H54 (cell line): ENCODE data around the gene DRC3.

Experiments
- DNase-seq: peaks from one replicate; pipeline ENCODE4 v3.0.0; 2011; ENCODE audit warnings: low spot score, mixed read lengths; ENCODE audit not compliant: insufficient read length
- FAIRE-seq: peaks from 3 replicates; lab custom pipeline; 2011; peaks lifted over from hg19 to GRCh38; lab: Jason Lieb, UNC
- POLR2A ChIP-seq: IDR thresholded peaks from 2 replicates; pipeline ENCODE4 v1.6.1; 2011; ENCODE audit warnings: low read depth, mild to moderate bottlenecking, low read length

Gene DRC3

GRCh38 chr17:18038149-18038850 lies 65.6 kb downstream of the DRC3 start:
- TF ChIP-seq POLR2A, result no peak
- FAIRE-seq, result no peak
- DNase-seq, result no peak

- TF ChIP-seq POLR2A, result peak; percentile 48; the same call in 1 of the 2 replicates
- FAIRE-seq (peak; percentile 58), DNase-seq (peak; percentile 99)
These were observed 66.3 kb downstream of the DRC3 start, which contains the start of the genes ATPAF2 and GID4 for GRCh38 chr17:18038861-18039534. Gene ATPAF2 (minus strand): TSS chr17:18039168. CDS start chr17:18039013, 155 bp downstream. Gene GID4 (plus strand): TSS chr17:18039408. CDS start chr17:18039465, 57 bp downstream.

DNA sequence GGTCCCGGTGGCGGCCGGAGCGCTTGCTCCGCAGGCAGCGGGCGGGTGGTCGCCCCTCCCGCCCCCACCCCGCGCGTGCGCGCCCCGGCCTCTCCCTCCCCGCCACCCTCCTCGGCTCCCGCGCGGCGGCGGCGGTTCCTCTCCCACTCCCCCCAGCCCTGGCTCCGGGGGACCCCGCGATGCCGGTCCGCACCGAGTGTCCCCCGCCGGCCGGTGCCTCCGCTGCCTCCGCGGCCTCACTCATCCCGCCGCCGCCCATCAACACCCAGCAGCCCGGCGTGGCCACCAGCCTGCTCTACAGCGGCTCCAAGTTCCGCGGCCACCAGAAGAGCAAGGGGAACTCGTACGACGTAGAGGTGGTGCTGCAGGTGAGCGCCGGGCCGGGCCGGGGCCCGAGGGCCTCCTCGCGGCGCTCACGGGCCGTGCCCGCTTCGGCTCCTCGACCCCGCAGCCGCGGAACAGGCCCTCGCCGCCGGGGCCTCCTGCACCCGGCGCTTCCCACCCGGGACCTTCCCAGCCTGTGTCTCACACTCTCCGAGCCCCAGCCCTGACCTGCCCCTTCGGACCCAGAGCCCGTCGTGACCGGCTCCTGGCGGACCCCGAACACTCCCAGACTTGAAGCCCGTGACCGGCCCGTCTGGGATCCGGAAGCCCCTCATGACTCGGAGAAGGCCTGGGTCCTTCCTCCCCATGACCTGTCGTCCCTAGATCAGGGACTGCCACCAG lies 67.0 kb downstream of the DRC3 start:
- DNase-seq (peak; percentile 64), FAIRE-seq (no peak)
- TF ChIP-seq POLR2A, result no peak

GRCh38 chr17:18040261-18040858 lies 67.7 kb downstream of the DRC3 start:
- no peak for TF ChIP-seq POLR2A
- DNase-seq, result no peak
- no peak for FAIRE-seq

- FAIRE-seq (no peak), DNase-seq (peak; percentile 48)
- TF ChIP-seq POLR2A, result no peak
These were observed 69.1 kb downstream of the DRC3 start for GRCh38 chr17:18041776-18042175.

GRCh38 chr17:18042983-18043382 lies 70.3 kb downstream of the DRC3 start:
- no peak for TF ChIP-seq POLR2A
- FAIRE-seq, result no peak

GRCh38 chr17:18043491-18043890 lies 70.8 kb downstream of the DRC3 start:
- DNase-seq, result no peak
- TF ChIP-seq POLR2A, result no peak
- FAIRE-seq, result no peak

More at GRCh38 chr17:18042983-18043382, 70.3 kb downstream of the DRC3 start:
- DNase-seq, result no peak

- DNase-seq (no peak), FAIRE-seq (no peak)
- no peak for TF ChIP-seq POLR2A
These were observed 71.9 kb downstream of the DRC3 start for GRCh38 chr17:18044609-18045008.

- DNase-seq (no peak), FAIRE-seq (no peak)
- no peak for TF ChIP-seq POLR2A
These were observed 73.2 kb downstream of the DRC3 start for GRCh38 chr17:18045691-18046350.

DNA sequence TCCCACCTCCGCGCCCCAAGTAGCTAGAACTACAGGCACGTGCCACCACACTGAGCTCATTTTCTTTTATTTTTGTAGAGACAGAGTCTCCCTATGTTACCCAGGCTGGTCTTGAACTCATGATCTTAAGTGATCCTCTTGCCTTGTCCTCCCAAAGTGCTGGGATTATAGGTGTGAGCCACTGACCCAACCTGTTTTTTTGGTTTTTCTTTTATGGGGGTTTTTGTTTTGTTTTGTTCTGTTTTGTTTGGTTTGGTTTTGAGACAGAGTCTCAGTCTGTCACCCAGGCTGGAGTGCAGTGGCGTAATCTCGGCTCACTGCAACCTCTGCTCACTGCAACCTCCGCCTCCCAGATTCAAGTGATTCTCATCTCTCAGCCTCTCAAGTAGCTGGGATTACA lies 82.9 kb downstream of the DRC3 start:
- FAIRE-seq (no peak), DNase-seq (no peak)
- TF ChIP-seq POLR2A, result no peak

- TF ChIP-seq POLR2A, result no peak
- DNase-seq (no peak), FAIRE-seq (no peak)
These were observed 83.6 kb downstream of the DRC3 start for GRCh38 chr17:18056214-18056613.

GRCh38 chr17:18059283-18059682 lies 86.6 kb downstream of the DRC3 start:
- DNase-seq (no peak), FAIRE-seq (no peak)
- TF ChIP-seq POLR2A, result no peak

- FAIRE-seq, result no peak
- DNase-seq, result no peak
These were observed 91.4 kb downstream of the DRC3 start for GRCh38 chr17:18064053-18064452.

More at GRCh38 chr17:18064053-18064452, 91.4 kb downstream of the DRC3 start:
- TF ChIP-seq POLR2A, result no peak
